Measurements from ENCODE around the gene PIPOX.

Gene PIPOX

GRCh38 chr17:29051731-29052130 is 8.8 kb downstream of the PIPOX start:
- Histone ChIP-seq H3K9me3 (replicated peaks; ENCODE audit: insufficient read depth, low read length) (no peaks in the 10 kb centered on the region), H3K36me3 (replicated peaks; ENCODE audit: insufficient read depth, low read length) (no peaks in the 10 kb centered on the region), H3K4me1 (ENCODE audit: low read length) (no peaks in the 10 kb centered on the region), H3K9ac (ENCODE audit: low read length) (no peak overlapping the region), H3K4me2 (ENCODE audit: low read depth, low read length) (no peak overlapping the region), H2AFZ (ENCODE audit: low read length) (no peak overlapping the region), H3K79me2 (ENCODE audit: low read length) (no peaks in the 10 kb centered on the region), H3K27ac (ENCODE audit: low read length) (no peak overlapping the region), H3K27me3 (replicated peaks; ENCODE audit: insufficient read depth, low read length) (no peaks in the 10 kb centered on the region), H4K20me1 (ENCODE audit: insufficient read depth, low read length) (no peaks in the 10 kb centered on the region), H3K4me3 (ENCODE audit: low read length) (no peak overlapping the region), H3K9me2 (replicated peaks; ENCODE audit: insufficient read depth, low read length) (no peaks in the 10 kb centered on the region), H3F3A (ENCODE audit: insufficient read depth, low read length) (no peaks in the 10 kb centered on the region)
- no peak for DNase-seq
- TF ChIP-seq EZH2 (optimal IDR thresholded peaks at IDR 0.05; ENCODE audit: low read depth, low read length) (no peak), CTCF (IDR thresholded peaks at IDR 0.05; ENCODE audit: low read length) (no peak), EZH2phosphoT487 (IDR thresholded peaks at IDR 0.05; ENCODE audit: low read length) (no peak)

GRCh38 chr17:29054835-29055234 is 11.9 kb downstream of the PIPOX start:
- no peak for TF ChIP-seq CTCF (IDR thresholded peaks at IDR 0.05; ENCODE audit: low read length)
- no peak for TF ChIP-seq EZH2phosphoT487 (IDR thresholded peaks at IDR 0.05; ENCODE audit: low read length)
- no peak for TF ChIP-seq EZH2 (optimal IDR thresholded peaks at IDR 0.05; ENCODE audit: low read depth, low read length)
- no peak for DNase-seq
- H3K9me3 ChIP-seq (replicated peaks; ENCODE audit: insufficient read depth, low read length): no peaks in the 10 kb centered on the region

GRCh38 chr17:29057361-29057760 is 14.4 kb downstream of the PIPOX start:
- no peaks in the 10 kb centered on the region for H3K36me3 ChIP-seq (replicated peaks; ENCODE audit: insufficient read depth, low read length)
- no peak overlapping the region for H3K27ac ChIP-seq (ENCODE audit: low read length)
- no peaks in the 10 kb centered on the region for H3K27me3 ChIP-seq (replicated peaks; ENCODE audit: insufficient read depth, low read length)
- no peak overlapping the region for H3K4me3 ChIP-seq (ENCODE audit: low read length)
- H3K9me3 ChIP-seq (replicated peaks; ENCODE audit: insufficient read depth, low read length): no peaks in the 10 kb centered on the region
- H3K9me2 ChIP-seq (replicated peaks; ENCODE audit: insufficient read depth, low read length): no peaks in the 10 kb centered on the region
- no peaks in the 10 kb centered on the region for H3K4me1 ChIP-seq (ENCODE audit: low read length)
- H3K9ac ChIP-seq (ENCODE audit: low read length): no peak overlapping the region
- H3F3A ChIP-seq (ENCODE audit: insufficient read depth, low read length): no peaks in the 10 kb centered on the region
- H3K4me2 ChIP-seq (ENCODE audit: low read depth, low read length): no peak overlapping the region
- H3K79me2 ChIP-seq (ENCODE audit: low read length): no peaks in the 10 kb centered on the region
- DNase-seq: no peak
- TF ChIP-seq EZH2phosphoT487 (IDR thresholded peaks at IDR 0.05; ENCODE audit: low read length): no peak
- TF ChIP-seq CTCF (IDR thresholded peaks at IDR 0.05; ENCODE audit: low read length): no peak
- no peak for TF ChIP-seq EZH2 (optimal IDR thresholded peaks at IDR 0.05; ENCODE audit: low read depth, low read length)
- H4K20me1 ChIP-seq (ENCODE audit: insufficient read depth, low read length): no peaks in the 10 kb centered on the region
- no peak overlapping the region for H2AFZ ChIP-seq (ENCODE audit: low read length)

More at GRCh38 chr17:29054835-29055234, 11.9 kb downstream of the PIPOX start:
- Histone ChIP-seq H3K27me3 (replicated peaks; ENCODE audit: insufficient read depth, low read length) (no peaks in the 10 kb centered on the region), H3K9me2 (replicated peaks; ENCODE audit: insufficient read depth, low read length) (no peaks in the 10 kb centered on the region), H3F3A (ENCODE audit: insufficient read depth, low read length) (no peaks in the 10 kb centered on the region), H4K20me1 (ENCODE audit: insufficient read depth, low read length) (no peaks in the 10 kb centered on the region), H2AFZ (ENCODE audit: low read length) (no peak overlapping the region), H3K4me1 (ENCODE audit: low read length) (no peaks in the 10 kb centered on the region), H3K36me3 (replicated peaks; ENCODE audit: insufficient read depth, low read length) (no peaks in the 10 kb centered on the region), H3K27ac (ENCODE audit: low read length) (no peak overlapping the region), H3K9ac (ENCODE audit: low read length) (no peak overlapping the region), H3K4me3 (ENCODE audit: low read length) (no peak overlapping the region), H3K4me2 (ENCODE audit: low read depth, low read length) (no peak overlapping the region), H3K79me2 (ENCODE audit: low read length) (no peaks in the 10 kb centered on the region)

Data from MM.1S (cell line).